Common myeloid progenitor, CD34-positive (primary cell): ENCODE measurements around the gene OFD1.

Source experiments
- CTCF ChIA-PET: fragments of 350-600 bp; sonication (Branson Sonifier 250); formaldehyde crosslinking; loops from one replicate; lab custom pipeline; 2021; ENCODE audit warnings: antibody characterized with exemption; lab: Charles Lee
- POLR2A ChIA-PET: fragments of 350-600 bp; sonication (Branson Sonifier 250); formaldehyde crosslinking; loops from one replicate; lab custom pipeline; 2021; ENCODE audit warnings: antibody characterized with exemption; lab: Charles Lee
- DNase-seq, 3 donors: peaks; one replicate each; pipeline versions ENCODE4 v3.0.0 to v3.0.0-alpha.2; 2013
- H3K27ac ChIP-seq, 2 experiments: 1 replicate in 1 of 2; 2 replicates in 1 of 2; pipeline ENCODE4 v1.7.0; 2013; ENCODE audit warnings: inconsistent platforms in 2 of 2, low read length in 2 of 2, mild to moderate bottlenecking in 2 of 2, low read depth in 1 of 2, moderate library complexity in 1 of 2; ENCODE audit not compliant: severe bottlenecking in 2 of 2, insufficient read depth in 1 of 2, poor library complexity in 1 of 2
- H3K27me3 ChIP-seq, 5 experiments: replicated peaks in 2 of 5; 1 replicate in 3 of 5; 2 replicates in 2 of 5; pipeline versions ENCODE4 v1.6.1 to v1.7.0; 2013; ENCODE audit warnings: low read length in 4 of 5, mild to moderate bottlenecking in 2 of 5, moderate library complexity in 2 of 5, inconsistent platforms in 1 of 5; ENCODE audit not compliant: insufficient read depth in 5 of 5, control insufficient read depth in 4 of 5
- H3K36me3 ChIP-seq, 4 experiments: 1 replicate in 2 of 4; 2 replicates in 2 of 4; pipeline versions ENCODE4 v1.6.1 to v1.7.0; 2013; ENCODE audit warnings: low read length in 3 of 4, control low read depth in 1 of 4, mild to moderate bottlenecking in 1 of 4; ENCODE audit not compliant: control insufficient read depth in 4 of 4, insufficient read depth in 4 of 4
- H3K4me1 ChIP-seq, 4 experiments: 1 replicate in 3 of 4; 2 replicates in 1 of 4; pipeline versions ENCODE4 v1.6.1 to v1.7.1; 2013; ENCODE audit warnings: low read length in 3 of 4, mild to moderate bottlenecking in 3 of 4, control low read depth in 1 of 4, inconsistent platforms in 1 of 4, moderate library complexity in 1 of 4; ENCODE audit not compliant: control insufficient read depth in 4 of 4, insufficient read depth in 4 of 4; ENCODE audit errors: control extremely low read depth in 1 of 4
- H3K4me3 ChIP-seq, 7 experiments: 1 replicate in 4 of 7; 2 replicates in 3 of 7; pipeline versions ENCODE4 v1.5.1 to v1.7.0; 2013; ENCODE audit warnings: mild to moderate bottlenecking in 7 of 7, low read length in 6 of 7, moderate library complexity in 6 of 7, inconsistent platforms in 2 of 7, low read depth in 2 of 7, control low read depth in 1 of 7; ENCODE audit not compliant: insufficient read depth in 4 of 7, control insufficient read depth in 1 of 7; ENCODE audit errors: extremely low read depth in 1 of 7
- H3K9me3 ChIP-seq, 5 experiments: 1 replicate in 4 of 5; 2 replicates in 1 of 5; pipeline versions ENCODE4 v1.6.1 to v1.7.1; 2013; ENCODE audit warnings: low read length in 4 of 5, mild to moderate bottlenecking in 2 of 5, inconsistent platforms in 1 of 5, low read depth in 1 of 5, moderate library complexity in 1 of 5; ENCODE audit not compliant: control insufficient read depth in 4 of 5, insufficient read depth in 2 of 5; ENCODE audit errors: control extremely low read depth in 1 of 5
- WGBS: methylation state at CpG from one replicate; pipeline ENCODE4 v1.1.5; 2013; ENCODE audit not compliant: insufficient coverage; 5-methylcytosine and 5-hydroxymethylcytosine counted together

OFD1 gene

GRCh38 chrX:13756381-13756780 lies 21.8 kb downstream of the OFD1 start:
- Histone ChIP-seq H3K27me3 (peaks cover 0 to 9% (median 0%) of the 10 kb centered on the region in 5 experiments), H3K4me1 (peaks cover 0 to 8% (median 5%) of the 10 kb centered on the region in 4 experiments), H3K4me3 (no peak overlapping the region), H3K36me3 (peaks cover 9 to 59% (median 19%) of the 10 kb centered on the region in 4 experiments), H3K27ac (no peak overlapping the region), H3K9me3 (no peaks in the 10 kb centered on the region)
- POLR2A ChIA-PET = no interaction called here
- no CpG with 5 or more reads among the region's 4 CpGs for WGBS
- no peak for DNase-seq
- CTCF ChIA-PET = interaction anchor here (1.4 kb wide), 1 partner anchor 65 kb away, joined by 3 read pairs; no protein-coding TSS in a partner anchor

GRCh38 chrX:13759152-13759718 lies 24.7 kb downstream of the OFD1 start:
- no peak overlapping the region for H3K27ac ChIP-seq
- DNase-seq = peak in 1 of 3 donors; percentile 12
- H3K4me3 ChIP-seq = no peak overlapping the region
- ChIA-PET CTCF (interaction anchor here (1.3 to 1.5 kb wide), 2 partner anchors 9 to 11 kb away, joined by 3 to 6 read pairs; no protein-coding TSS in a partner anchor), POLR2A (no interaction called here)
- H3K27me3 ChIP-seq = peaks cover 0 to 9% (median 0%) of the 10 kb centered on the region in 5 experiments
- no peaks in the 10 kb centered on the region for H3K9me3 ChIP-seq
- H3K36me3 ChIP-seq = peaks cover 8 to 68% (median 21%) of the 10 kb centered on the region in 4 experiments
- H3K4me1 ChIP-seq = peaks cover 0 to 15% (median 7%) of the 10 kb centered on the region in 4 experiments
- 96% methylated on average over 5 of the region's 8 CpGs for WGBS

GRCh38 chrX:13760426-13760825 lies 25.9 kb downstream of the OFD1 start:
- CTCF ChIA-PET = interaction anchor here (1.5 to 2.1 kb wide), 2 partner anchors 8 to 12 kb away, joined by 4 to 6 read pairs; no protein-coding TSS in a partner anchor
- no peak overlapping the region for H3K4me3 ChIP-seq
- POLR2A ChIA-PET = no interaction called here
- H3K27me3 ChIP-seq = peaks cover 0 to 9% (median 0%) of the 10 kb centered on the region in 5 experiments
- peaks cover 0 to 18% (median 7%) of the 10 kb centered on the region in 4 experiments for H3K4me1 ChIP-seq
- 100% methylated on average over 8 of the region's 13 CpGs for WGBS
- H3K9me3 ChIP-seq = no peaks in the 10 kb centered on the region
- peaks cover 5 to 67% (median 17%) of the 10 kb centered on the region in 4 experiments for H3K36me3 ChIP-seq
- no peak for DNase-seq
- H3K27ac ChIP-seq = no peak overlapping the region

GRCh38 chrX:13761606-13762414 lies 27.3 kb downstream of the OFD1 start:
- Histone ChIP-seq H3K27me3 (peaks cover 0 to 8% (median 0%) of the 10 kb centered on the region in 5 experiments), H3K4me3 (no peak overlapping the region), H3K27ac (no peak overlapping the region), H3K9me3 (no peaks in the 10 kb centered on the region), H3K36me3 (peaks cover 10 to 74% (median 26%) of the 10 kb centered on the region in 4 experiments), H3K4me1 (peaks cover 0 to 16% (median 7%) of the 10 kb centered on the region in 4 experiments)
- CTCF ChIA-PET = interaction anchor here (2.1 to 2.4 kb wide), 3 partner anchors 10 to 15 kb away, joined by 4 to 9 read pairs (median 6); no protein-coding TSS in a partner anchor
- DNase-seq = peak in 1 of 3 donors; percentile 36
- WGBS = 83% methylated on average over 1 of the region's 7 CpGs
- POLR2A ChIA-PET = no interaction called here

GRCh38 chrX:13763489-13763888 lies 28.9 kb downstream of the OFD1 start:
- H3K27ac ChIP-seq = no peak overlapping the region
- whole genome bisulfite sequencing = 91% methylated on average over 8 of the region's 8 CpGs

GRCh38 chrX:13764281-13764680 lies 29.7 kb downstream of the OFD1 start:
- peak in 1 of 3 donors; percentile 19 for DNase-seq
- Histone ChIP-seq H3K27ac (no peak overlapping the region), H3K9me3 (no peaks in the 10 kb centered on the region), H3K4me3 (no peak overlapping the region), H3K36me3 (peaks cover 14 to 63% (median 27%) of the 10 kb centered on the region in 4 experiments), H3K4me1 (peaks cover 0 to 15% (median 6%) of the 10 kb centered on the region in 4 experiments), H3K27me3 (peaks cover 0 to 6% (median 0%) of the 10 kb centered on the region in 5 experiments)
- no CpG with 5 or more reads among the region's 7 CpGs for WGBS
- POLR2A ChIA-PET = no interaction called here
- CTCF ChIA-PET = interaction anchor here (1.1 kb wide), 1 partner anchor 11 kb away, joined by 4 read pairs; no protein-coding TSS in a partner anchor

More at GRCh38 chrX:13763489-13763888, 28.9 kb downstream of the OFD1 start:
- H3K27me3 ChIP-seq = peaks cover 0 to 6% (median 0%) of the 10 kb centered on the region in 5 experiments
- H3K4me1 ChIP-seq = peaks cover 0 to 16% (median 7%) of the 10 kb centered on the region in 4 experiments
- no peaks in the 10 kb centered on the region for H3K9me3 ChIP-seq
- ChIA-PET CTCF (interaction anchor here (0.5 to 2.4 kb wide), 3 partner anchors 16 to 266 kb away, joined by 3 to 6 read pairs (median 3); partner anchors contain the start of gene GEMIN8), POLR2A (no interaction called here)
- no peak for DNase-seq
- peaks cover 14 to 71% (median 27%) of the 10 kb centered on the region in 4 experiments for H3K36me3 ChIP-seq
- H3K4me3 ChIP-seq = no peak overlapping the region
